Measurements from ENCODE around the gene IGF2BP1.

The IGF2BP1 gene

DNA sequence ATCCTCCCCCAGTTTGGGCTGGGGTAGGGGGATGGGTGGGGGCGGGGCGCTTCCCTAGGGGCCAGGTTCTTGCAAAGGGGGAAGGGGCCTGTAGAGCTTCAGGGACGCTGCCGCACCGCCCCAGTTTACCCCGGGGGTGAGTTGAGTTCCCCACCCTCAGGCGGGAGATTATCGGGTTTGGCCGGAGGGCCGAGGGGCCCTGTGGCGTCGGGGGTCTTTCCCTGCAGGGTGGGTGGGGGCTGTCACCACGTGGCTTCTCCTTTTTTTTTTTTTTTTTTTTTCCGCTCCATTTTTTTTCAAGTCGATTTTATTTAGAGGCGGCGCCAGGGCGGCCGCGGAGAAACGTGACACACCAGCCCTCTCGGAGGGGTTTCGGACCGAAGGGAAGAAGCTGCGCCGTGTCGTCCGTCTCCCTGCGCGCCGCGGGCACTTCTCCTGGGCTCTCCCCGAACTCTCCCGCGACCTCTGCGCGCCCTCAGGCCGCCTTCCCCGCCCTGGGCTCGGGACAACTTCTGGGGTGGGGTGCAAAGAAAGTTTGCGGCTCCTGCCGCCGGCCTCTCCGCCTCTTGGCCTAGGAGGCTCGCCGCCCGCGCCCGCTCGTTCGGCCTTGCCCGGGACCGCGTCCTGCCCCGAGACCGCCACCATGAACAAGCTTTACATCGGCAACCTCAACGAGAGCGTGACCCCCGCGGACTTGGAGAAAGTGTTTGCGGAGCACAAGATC, at the start of gene IGF2BP1:
TSS of gene IGF2BP1 (plus strand) at position 283 of the 724 bp plus-strand sequence. CDS start at position 644, 361 bp downstream.
- DNase-seq: no peak

DNA sequence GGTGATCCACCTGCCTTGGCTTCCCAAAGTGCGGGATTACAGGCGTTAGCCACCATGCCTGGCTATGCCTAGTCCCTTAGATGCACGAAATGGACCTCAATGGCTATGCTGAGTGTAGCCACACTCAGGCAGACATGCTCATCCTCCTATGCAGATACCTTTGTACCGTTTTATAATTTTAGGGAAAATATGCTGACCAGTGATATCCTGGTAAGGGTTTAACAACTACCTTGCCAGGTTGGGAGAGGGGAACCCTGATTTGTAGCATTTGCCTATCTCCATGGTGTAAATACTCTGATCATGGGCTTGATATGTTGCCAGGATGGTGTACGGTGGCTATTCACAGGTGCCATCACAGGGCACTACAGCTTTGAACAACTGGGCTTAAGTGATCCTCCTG, 45.6 kb upstream of the IGF2BP1 start:
- DNase-seq: no peak

DNA sequence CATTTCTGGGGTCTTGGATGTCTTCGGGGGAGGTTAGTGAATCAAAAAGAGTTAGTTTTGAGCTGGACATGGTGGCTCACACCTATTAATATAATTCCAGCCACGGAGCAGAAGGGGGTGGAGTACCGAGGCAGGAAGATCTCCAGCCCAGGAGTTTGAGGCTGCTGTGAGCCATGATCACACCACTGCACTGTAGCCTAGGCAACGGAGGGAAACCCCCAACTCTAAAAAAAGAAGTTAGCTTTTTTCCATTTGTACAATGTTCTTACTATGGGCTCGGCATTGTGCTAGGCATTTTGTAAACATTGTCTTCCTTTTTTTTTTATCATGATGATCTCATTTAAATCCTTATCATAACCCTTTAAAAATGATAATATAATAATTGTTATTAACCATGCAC, 44.3 kb upstream of the IGF2BP1 start:
- DNase-seq: no peak

DNA sequence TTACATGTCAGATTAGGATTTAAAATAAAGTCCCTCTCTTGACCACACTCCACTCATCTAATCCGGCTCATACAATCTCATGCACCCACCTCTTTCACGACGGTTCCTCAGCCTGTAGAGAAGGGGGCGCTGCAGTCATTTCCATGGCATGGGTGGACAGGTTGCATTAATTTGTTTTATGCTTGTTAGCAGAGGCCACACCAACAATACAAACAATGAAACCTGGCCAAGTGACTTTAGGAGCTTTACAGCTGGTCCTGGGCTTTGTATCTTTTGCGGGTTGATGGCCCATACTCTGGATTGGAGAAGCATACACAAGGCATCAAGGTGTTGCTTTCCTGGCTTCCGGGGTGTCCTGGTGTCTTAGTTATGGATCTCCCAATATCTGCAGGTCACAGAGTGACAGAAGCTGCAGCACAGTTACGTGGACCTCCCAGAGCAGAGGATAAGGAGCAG, 42.9 kb upstream of the IGF2BP1 start:
- peak; percentile 20 for DNase-seq

DNA sequence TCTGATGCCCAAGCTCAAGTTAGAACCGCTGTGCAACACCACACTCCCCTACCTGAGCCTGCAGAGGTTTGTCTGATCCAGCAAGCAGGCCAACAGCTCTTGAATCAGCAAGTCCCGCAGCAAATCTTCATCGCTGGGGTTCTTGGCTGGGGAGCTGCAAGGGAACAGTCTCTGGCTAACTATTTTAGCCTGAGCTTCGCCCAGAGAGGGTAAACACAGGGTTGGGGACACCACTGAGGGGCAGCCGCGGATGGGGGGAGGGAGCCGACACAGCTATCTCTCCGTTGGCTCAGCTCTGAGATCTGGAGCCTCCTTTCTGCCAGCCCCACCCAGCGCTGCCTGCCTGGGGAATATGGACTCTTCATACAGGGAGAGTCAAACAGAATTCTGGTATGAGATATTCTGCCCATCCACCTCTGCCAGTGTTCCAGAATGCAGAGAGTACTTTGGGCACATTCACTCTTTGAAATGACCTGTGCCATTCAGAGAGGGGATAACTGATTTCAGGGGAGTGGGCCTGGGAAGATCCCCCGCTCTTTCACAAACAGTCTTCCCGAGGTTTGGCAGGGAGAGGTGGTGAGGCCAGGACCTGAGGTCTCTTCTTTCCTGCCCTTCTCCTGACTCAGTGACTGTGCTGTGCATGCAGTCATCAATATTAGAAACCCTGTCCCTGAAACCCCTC, 36.2 kb upstream of the IGF2BP1 start:
- no peak for DNase-seq

DNA sequence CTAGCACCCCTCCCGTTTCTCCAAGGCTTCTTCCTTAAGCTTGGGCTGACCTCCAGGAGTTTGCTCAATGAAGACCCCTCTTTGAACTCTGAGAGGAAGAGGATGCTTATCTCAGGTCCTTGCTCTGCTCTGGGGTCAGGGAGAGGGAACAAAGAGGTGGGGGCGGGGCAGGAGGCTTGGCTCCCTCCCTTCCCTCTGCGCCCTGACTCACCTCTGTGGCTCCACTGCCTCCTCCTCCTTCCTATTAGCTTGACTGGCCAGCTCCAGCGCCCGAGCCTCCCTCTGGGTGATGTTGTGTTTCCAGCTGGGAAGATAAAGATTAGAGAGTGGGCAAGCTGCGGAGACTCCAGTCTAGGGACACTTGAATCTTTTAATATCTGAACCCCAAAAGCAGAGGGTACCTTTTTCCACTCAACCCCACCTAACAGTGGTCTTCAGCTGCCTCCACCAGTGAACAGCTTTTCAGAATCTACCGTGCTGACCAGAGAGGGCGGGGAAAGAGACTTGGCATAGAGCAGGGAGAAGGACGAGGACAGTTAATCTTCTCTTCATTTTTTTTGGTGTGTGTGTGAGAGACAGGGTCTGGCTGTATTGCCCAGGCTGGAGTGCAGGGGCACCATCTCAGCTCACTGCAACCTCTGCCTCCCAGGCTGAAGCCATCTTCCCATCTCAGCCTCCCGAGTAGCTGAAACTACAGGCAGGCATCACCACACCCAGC, 35.5 kb upstream of the IGF2BP1 start:
- no peak for DNase-seq

DNA sequence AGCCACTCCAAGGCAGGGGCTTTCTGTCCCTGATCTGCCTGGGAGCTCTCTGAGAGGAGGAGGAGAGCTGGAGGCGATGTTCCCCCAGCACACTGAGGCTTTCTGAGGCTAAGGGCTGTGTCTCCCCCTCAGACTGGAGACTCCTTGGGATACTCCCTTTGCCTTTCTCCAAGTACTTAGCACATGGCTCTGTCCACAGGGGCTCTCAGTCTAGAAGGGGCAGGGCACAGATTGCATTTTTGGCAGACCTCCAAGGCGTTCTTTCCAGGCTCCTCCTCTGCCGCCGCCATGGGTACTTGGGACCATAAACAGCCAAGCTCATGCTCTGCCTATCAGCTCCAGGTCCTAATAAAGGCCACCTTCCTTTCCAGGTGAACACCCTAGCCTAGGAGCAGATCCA, 27.0 kb upstream of the IGF2BP1 start:
- no peak for DNase-seq

DNA sequence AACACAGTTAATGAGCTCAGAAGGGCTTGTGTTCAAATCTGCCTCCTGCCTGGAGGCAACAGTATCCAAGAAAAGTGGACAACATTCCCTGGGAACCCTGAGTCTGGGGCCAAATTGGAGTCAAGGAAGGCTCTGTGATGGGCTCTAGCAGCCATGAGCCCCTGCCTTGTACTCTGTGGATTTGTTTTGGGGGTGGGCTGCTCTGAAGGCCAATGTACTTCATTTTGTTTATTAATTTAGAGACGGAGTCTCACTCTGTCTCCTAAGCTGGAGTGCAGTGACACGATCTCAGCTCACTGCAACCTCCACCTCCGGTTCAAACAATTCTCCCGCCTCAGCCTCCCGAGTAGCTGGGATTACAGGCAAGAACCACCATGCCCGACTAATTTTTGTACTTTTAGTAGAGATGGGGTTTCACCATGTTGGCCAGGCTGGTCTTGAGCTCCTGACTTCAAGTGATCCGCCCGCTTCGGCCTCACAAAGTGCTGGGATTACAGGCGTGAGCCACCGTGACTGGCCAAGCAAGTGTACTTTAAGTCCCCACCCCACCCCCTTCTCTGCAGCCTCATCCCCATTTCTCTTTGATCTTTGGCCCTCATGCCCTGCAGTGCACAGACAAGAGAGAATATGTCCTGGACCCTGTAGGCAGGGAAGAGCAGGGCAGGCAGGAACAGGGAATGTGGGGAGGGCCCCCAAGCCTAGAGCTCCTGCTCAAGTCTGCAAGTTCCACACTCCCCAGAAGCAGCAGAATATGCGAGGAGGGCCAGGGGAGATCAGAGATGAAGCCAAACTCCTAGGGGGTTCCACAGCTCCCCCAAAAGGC, 26.1 kb upstream of the IGF2BP1 start:
- no peak for DNase-seq

DNA sequence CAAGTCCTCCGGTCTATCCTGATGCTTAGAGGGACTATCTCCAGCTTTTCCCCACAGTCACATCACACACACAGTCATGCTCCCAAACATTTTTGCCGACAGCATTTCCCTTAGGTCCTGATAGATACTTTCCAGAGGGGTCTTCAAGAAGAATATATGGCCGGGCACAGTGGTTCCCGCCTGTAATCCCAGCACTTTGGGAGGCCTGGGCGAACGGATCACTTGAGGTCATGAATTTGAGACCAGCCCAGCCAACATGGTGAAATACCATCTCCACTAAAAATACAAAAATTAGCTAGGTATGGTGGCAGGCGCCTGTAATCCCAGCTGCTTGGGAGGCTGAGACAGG, 24.5 kb upstream of the IGF2BP1 start:
- DNase-seq: no peak

DNA sequence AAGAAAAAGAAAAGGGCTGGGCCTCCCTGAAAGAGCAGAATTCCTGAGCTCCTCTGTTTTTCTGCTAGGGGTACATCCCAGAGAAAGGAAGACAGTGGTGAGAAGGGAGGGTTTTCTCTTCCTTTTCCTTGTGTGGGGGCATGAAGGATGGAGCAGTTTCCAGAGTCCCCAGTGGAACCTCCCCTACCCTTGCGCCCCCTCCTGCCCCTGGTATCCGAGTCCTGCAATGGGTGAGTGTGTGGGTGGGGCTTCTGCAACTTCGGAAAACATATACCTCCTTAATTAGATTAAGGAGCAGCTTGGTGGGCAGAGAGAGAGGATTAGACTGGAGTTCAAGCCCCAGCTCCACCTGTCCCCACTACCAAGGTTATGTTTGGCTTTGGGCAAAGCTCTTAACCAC, 23.4 kb upstream of the IGF2BP1 start:
- DNase-seq: no peak

DNA sequence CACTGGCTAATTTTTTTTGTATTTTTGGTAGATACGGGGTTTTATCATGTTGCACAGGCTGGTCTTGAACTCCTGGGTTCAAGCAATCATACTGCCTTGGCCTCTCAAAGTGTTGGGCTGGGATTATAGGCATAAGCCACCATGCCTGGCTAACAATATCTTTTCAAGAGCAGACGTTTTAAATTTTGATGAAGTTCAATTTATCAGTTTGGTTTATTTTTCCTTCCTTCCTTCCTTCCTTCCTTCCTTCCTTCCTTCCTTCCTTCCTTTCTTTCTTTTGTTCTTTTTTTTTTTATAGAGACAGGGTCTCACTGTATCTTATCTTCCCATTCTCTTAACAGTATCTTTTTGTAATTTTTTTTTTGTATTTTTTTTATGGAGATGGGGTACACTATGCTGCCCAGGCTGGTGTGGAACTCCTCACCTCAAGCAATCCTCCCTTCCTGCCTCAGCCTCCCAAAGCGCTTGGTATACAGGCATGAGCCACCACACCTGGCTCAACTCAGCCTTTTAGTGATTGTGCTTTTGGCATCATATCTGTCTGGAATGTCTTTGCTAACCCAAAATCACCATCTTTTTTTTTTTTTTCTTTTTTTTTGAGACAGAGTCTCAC, 15.2 kb upstream of the IGF2BP1 start:
- no peak for DNase-seq

DNA sequence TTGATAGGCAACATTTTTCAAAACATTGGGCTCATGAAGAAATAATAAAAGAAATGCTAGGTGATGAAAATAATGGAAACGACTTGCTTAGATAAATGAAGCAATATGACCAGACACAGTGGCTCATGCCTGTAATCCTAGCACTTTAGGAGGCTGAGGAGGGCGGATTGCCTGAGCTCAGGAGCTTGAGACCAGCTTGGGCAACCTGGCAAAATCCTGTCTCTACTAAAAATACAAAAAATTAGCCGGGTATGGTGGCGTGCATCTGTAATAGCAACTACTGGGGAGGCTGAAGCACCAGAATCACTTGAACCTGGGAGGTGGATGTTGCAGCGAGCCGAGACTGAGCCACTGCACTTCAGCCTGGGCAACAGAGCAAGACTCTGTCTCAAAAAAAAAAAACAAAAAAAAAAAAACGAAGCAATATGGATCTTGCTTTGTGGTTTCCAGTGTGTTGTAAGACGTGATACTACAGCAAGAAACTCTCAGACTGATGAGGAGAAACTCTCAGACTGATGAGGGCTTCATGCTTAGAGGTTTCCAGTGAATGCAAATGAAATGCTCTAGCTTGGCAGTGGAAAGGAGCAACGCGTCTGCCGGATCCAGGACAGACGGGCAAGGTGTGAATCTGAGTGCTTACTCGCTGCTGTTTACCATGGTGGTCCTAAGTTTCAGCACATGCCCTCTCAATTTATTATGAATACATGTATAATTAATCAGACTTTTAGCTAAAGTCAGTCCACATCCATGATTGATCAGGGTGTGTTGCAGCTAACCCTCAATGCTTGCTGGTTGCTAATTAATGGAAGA, 11.5 kb upstream of the IGF2BP1 start:
- no peak for DNase-seq

DNA sequence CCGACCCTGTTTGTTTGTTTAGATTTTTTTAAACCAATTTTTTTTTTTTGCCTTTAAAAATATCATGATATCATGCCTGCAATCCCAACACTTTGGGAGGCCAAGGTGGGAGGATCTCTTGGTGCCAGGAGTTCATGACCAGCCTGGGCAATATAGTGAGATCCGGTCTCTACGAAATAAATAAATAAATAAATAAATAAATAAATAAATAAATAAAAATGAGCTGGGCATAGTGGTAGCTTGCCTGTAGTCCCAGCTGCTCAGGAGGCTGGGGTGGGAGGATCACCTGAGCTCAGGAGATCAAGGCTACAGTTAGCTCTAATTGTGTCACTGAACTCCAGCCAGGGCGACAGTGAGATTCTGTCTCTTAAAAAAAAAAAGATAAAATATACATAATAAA, 8.1 kb upstream of the IGF2BP1 start:
- no peak for DNase-seq

DNA sequence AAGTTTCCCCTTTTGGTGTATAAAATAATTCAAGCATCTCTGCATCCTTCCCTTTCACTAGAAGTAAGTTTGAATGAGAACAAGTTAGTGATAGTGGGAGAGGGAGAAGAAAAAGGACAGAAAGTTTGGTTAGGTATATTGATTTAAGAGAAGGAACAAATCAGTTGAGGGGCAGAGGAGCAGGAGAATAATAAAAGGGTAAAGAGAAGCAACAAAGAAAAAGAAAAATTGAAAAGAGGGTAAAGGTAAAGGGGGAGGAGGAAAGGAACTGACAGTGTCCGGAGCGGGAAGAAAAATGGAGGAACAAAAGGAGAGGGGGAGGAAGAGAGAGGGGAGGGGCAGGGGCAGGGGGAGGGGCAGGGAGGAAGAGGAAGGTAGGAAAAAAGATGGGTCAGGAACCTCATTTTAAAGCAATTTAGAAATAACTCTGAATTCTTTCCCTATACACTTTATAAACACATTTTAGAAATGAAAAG, 6.3 kb upstream of the IGF2BP1 start:
- DNase-seq: no peak

DNA sequence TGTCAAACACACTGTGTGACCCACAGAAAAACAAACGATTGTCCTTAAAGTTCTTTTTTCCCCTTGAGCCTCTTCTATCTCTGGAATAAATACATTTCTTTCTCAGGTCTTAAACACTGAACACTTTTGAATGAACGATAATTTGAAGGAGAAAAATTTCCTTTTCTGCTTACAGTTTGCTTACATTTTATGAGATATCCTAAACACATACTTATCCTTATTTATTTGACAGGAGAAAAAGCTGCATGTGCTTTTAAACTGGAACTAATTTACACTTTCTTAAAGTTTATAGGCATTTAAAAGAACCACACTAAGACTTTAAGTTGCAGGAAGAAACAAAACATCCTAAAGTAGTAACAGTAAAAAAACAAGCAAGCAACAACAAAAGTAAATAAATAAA, 4.7 kb upstream of the IGF2BP1 start:
- no peak for DNase-seq

DNA sequence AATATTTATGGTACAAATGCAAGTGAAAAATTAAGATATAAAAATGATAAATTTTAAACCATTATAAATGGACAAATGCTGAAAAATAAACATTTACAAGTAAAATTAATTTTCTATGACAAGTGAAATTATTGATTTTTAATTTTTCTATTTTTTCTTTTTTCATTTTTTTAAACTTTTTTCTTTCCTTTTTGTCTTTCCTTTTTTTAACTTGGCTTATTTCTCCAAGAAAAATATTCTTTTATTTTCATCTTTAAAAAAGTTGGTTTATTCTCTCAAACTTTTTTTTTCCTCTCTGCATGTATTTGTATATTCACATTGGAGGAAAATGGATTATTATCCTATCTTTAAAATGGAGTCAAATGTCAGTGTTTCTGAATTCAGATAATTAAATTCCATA, 3.9 kb upstream of the IGF2BP1 start:
- no peak for DNase-seq

DNA sequence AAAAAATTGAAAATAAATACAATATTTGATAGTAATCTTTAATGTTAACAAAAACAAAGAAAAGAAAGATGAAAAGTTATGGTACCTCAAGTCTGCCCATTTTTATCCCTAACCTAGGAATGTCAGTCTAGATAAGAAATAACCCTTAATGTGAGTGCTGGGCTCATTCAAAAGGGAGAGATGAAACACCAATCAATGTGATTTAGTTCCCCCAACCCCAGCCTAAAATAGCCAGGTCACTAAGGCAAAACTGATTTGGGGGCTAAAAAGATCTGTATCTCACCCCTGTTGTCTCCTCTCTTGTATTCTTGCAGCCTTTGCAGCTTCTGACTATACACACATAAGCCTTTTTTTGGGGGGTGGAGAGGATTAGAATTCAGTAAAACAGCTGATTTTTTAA, 3.2 kb upstream of the IGF2BP1 start:
- no peak for DNase-seq

DNA sequence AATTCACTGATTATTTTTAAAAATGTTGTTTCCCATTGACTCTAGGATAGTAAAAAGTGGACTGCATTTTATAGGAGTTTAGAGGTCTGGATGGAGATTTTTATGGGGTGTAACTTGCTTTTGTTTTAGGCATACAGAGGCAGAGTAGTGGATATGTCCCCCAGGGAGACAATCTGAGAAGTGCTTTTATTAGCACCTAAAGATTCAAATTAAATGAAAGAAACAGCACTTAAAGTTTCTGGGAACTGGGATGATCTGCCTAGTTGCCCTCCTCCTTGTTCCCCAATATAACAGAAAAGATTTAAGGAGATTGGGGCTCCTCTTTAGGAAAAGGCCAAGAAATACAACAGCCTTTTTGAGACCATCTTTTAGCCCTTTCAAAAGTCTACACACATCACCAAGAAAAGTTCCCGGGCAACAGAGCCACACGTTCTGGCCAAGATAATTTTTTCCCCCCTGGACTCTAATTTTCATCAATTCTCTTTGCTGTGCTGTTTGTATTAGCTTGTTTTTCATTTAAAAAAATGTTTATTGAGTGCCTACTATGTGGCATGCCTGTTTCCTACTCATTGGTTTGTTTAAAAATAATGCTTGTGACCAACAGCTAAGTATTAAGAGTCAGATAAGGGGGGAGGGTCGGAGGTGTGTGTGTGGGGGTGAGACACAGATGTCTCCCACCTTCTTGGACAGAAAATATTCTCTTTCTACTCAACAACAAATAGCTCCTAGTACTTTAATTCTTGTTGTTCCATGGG, 2.5 kb upstream of the IGF2BP1 start:
- DNase-seq: no peak

DNA sequence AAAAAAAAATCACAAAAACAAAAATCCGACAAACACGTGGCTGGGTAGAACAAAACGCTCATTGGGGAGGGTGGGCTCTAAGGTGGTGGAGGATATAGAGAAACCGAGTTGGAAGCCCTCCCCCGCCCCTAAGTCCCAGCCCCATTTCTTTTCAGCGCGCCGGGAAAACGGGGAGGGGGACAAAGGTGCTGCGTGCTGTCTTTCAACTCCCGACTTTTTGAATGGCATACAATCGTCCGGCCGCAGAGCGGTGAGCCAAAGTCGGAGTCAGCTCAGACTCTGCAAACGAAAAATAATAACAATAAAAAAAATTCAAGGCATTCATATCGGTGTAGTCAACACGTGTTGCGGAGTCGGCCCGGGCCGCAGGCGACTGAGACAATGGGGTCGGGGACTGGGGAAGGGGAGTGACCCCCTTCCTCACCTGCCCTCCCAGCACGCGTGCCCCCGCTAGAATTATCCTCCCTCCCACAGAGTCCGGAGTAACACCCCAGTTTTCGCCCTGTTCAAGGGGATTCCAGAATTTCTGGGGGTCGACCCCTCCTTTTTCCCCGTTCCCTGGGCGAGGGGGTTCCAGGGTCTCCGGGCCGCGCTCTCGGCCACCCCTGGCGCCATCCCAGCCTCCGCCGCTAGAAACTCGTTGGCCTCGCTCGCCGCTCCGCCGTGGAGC, 1.7 kb upstream of the IGF2BP1 start:
- DNase-seq: peak; percentile 16

DNA sequence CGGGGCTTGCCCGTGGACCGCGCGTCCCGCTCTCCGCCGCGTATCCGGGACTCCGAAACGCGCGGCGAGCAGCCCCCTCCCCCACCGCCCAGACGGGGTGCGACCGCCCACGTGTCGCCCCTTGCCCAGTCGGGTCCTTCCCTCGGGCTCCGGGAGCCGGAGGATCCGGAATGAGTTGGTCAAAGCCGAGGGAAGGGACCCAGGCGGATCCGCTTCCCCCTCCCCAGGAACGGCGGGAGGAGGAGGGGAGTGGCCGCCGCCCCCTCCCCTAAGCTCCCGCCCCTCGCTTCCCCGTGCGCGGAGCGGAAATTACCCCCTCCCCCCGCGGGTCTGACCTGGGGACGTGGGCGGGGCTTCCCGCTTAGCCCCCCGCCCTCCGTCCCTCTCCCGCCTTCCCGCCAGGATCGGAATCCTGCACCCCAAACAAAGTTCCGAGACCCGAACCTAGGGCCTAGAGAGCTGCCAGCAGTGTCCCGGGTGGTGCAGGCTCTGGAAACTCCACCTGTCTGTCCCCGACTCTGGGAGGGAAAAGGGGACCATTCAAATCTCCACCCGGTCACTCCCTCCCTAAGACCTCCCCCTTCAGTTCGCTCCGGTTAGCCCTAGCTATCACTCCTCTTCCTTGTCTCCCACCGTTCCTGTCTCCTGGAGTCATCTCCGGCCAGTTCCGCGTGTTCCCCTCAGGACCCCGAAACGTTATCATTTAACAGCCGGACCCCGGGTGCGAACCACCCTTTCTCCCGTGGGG, 1.0 kb upstream of the IGF2BP1 start:
- no peak for DNase-seq
